Liver (tissue), 9 donors: ENCODE data around the gene SMYD4. TPM values are rescaled to one million over a fixed set of nuclear protein-coding genes. Genes with fewer than 3 reads are reported as not detected.
"Not testable (repeated sequence)": the region's sequence is repeated elsewhere in the genome, so short reads cannot be mapped to it uniquely, and the experiment has no call there.

ENCODE experiments used
- DNase-seq: peaks from one replicate; pipeline ENCODE4 v3.0.0-alpha.2; 2017; ENCODE audit warnings: low spot score
- H3K27ac ChIP-seq, 2 donors: one replicate each; pipeline ENCODE4 v1.7.0; 2013; ENCODE audit warnings: inconsistent platforms in 2 of 2, low read length in 2 of 2, control low read depth in 1 of 2, low read depth in 1 of 2, mild to moderate bottlenecking in 1 of 2
- H3K27me3 ChIP-seq, 4 donors: one replicate each; pipeline versions ENCODE4 v1.6.1 to v1.7.0; 2013; ENCODE audit warnings: low read length in 3 of 4, inconsistent platforms in 1 of 4, mild to moderate bottlenecking in 1 of 4, moderate library complexity in 1 of 4; ENCODE audit not compliant: control insufficient read depth in 4 of 4, insufficient read depth in 4 of 4
- H3K36me3 ChIP-seq, 4 donors: one replicate each; pipeline versions ENCODE4 v1.6.1 to v1.7.0; 2013; ENCODE audit warnings: low read length in 3 of 4, mild to moderate bottlenecking in 3 of 4, low read depth in 1 of 4, moderate library complexity in 1 of 4; ENCODE audit not compliant: control insufficient read depth in 4 of 4, insufficient read depth in 3 of 4
- H3K4me1 ChIP-seq, 4 donors: one replicate each; pipeline versions ENCODE4 v1.6.1 to v1.7.0; 2013; ENCODE audit warnings: low read length in 3 of 4, mild to moderate bottlenecking in 3 of 4, moderate library complexity in 1 of 4; ENCODE audit not compliant: control insufficient read depth in 4 of 4, insufficient read depth in 4 of 4
- H3K4me3 ChIP-seq, 3 donors: one replicate each; pipeline versions ENCODE4 v1.6.1 to v1.7.0; 2013; ENCODE audit warnings: low read length in 3 of 3, control low read depth in 1 of 3, low read depth in 1 of 3, mild to moderate bottlenecking in 1 of 3
- H3K9ac ChIP-seq, 2 donors: one replicate each; pipeline ENCODE4 v1.7.0; 2013; ENCODE audit warnings: low read length in 2 of 2, mild to moderate bottlenecking in 2 of 2, moderate library complexity in 2 of 2, control low read depth in 1 of 2, low read depth in 1 of 2
- H3K9me3 ChIP-seq, 4 donors: one replicate each; pipeline versions ENCODE4 v1.6.1 to v1.7.0; 2013; ENCODE audit warnings: low read length in 3 of 4; ENCODE audit not compliant: control insufficient read depth in 4 of 4
- EGR1 ChIP-seq, 2 donors: IDR thresholded peaks; 2 replicates each; pipeline ENCODE4 v1.6.1; 2016 to 2018; ENCODE audit warnings: antibody characterized with exemption in 2 of 2, low read depth in 2 of 2
- FOXA1 ChIP-seq: IDR thresholded peaks from 2 replicates; pipeline ENCODE4 v1.6.1; 2016; ENCODE audit warnings: antibody characterized with exemption
- FOXA2 ChIP-seq: IDR thresholded peaks from 2 replicates; pipeline ENCODE4 v1.6.1; 2016; ENCODE audit warnings: antibody characterized with exemption
- GABPA ChIP-seq, 2 donors: IDR thresholded peaks in 1 of 2; conservative IDR thresholded peaks in 1 of 2; 2 replicates each; pipeline ENCODE4 v1.6.1; 2016; ENCODE audit warnings: antibody characterized with exemption in 2 of 2, mild to moderate bottlenecking in 1 of 2, moderate library complexity in 1 of 2
- HNF4A ChIP-seq, 2 donors: conservative IDR thresholded peaks; 2 replicates each; pipeline ENCODE4 v1.6.1; 2016; ENCODE audit warnings: antibody characterized with exemption in 2 of 2, mild to moderate bottlenecking in 2 of 2
- HNF4G ChIP-seq: IDR thresholded peaks from 2 replicates; pipeline ENCODE4 v1.6.1; 2016; ENCODE audit warnings: antibody characterized with exemption
- JUND ChIP-seq, 2 donors: IDR thresholded peaks; 2 replicates each; pipeline ENCODE4 v1.6.1; 2016; ENCODE audit warnings: antibody characterized with exemption in 2 of 2
- NR2F2 ChIP-seq: IDR thresholded peaks from 2 replicates; pipeline ENCODE4 v1.6.1; 2016; ENCODE audit warnings: antibody characterized with exemption
- RAD21 ChIP-seq, 2 donors: IDR thresholded peaks; 2 replicates each; pipeline ENCODE4 v1.6.1; 2016; ENCODE audit warnings: antibody characterized with exemption in 2 of 2, mild to moderate bottlenecking in 2 of 2
- RXRA ChIP-seq, 2 donors: IDR thresholded peaks; 2 replicates each; pipeline ENCODE4 v1.6.1; 2017 to 2018; ENCODE audit warnings: antibody characterized with exemption in 2 of 2, mild to moderate bottlenecking in 1 of 2
- SP1 ChIP-seq: IDR thresholded peaks from 2 replicates; pipeline ENCODE4 v1.6.1; 2018; ENCODE audit warnings: antibody characterized with exemption, mild to moderate bottlenecking
- TAF1 ChIP-seq: conservative IDR thresholded peaks from 2 replicates; pipeline ENCODE4 v1.6.1; 2016; ENCODE audit warnings: antibody characterized with exemption, mild to moderate bottlenecking
- YY1 ChIP-seq: IDR thresholded peaks from 2 replicates; pipeline ENCODE4 v1.6.1; 2016; ENCODE audit warnings: antibody characterized with exemption, mild to moderate bottlenecking
- WGBS: extraction: QIAGEN DNeasy Blood & Tissue Kit; methylation state at CpG from one replicate; pipeline ENCODE4 v1.1.7; 2013; 5-methylcytosine and 5-hydroxymethylcytosine counted together
- polyA plus RNA-seq, 2 donors: library from polyadenylated mRNA; stranded (reverse) in 1 of 2; unstranded in 1 of 2; fragments of 200-250 nt in 1 of 2; fragments of >200 nt in 1 of 2; fragmentation: Nextera tagmentation in 1 of 2; extraction: Ambion mirVana in 1 of 2; gene quantifications; one replicate each; pipeline versions ENCODE4 v1.2.1 to v1.2.3, GENCODE V29; 2013 to 2015
- total RNA-seq, 2 donors: library from RNA; depleted of rRNA; stranded (reverse); fragments of >200 nt; gene quantifications; one replicate each; pipeline ENCODE4 v1.2.3, GENCODE V29; 2014
- TF ChIP-seq, protein P1 (sequence below): IDR thresholded peaks from 2 replicates; pipeline ENCODE4 v1.6.1; 2016; ENCODE audit warnings: antibody characterized with exemption
- TF ChIP-seq, protein P2 (sequence below): IDR thresholded peaks from 2 replicates; pipeline ENCODE4 v1.6.1; 2016; ENCODE audit warnings: antibody characterized with exemption
- TF ChIP-seq, protein P3 (sequence below): IDR thresholded peaks from 2 replicates; pipeline ENCODE4 v1.6.1; 2016; ENCODE audit warnings: antibody characterized with exemption
- TF ChIP-seq, protein P4 (sequence below): IDR thresholded peaks from 2 replicates; pipeline ENCODE4 v1.6.1; 2016; ENCODE audit warnings: antibody characterized with exemption, mild to moderate bottlenecking
- TF ChIP-seq, protein P5 (sequence below): fragments of 150-350 bp; IDR thresholded peaks from 2 replicates; pipeline ENCODE4 v1.5.1; 2017; ENCODE audit warnings: improper control_type of control experiment, low read depth, low read length; ENCODE audit not compliant: missing input control
- donor health status: healthy.
- donor health status: healthy.
- donor health status: healthy.
- donor health status: healthy.
- donor health status: healthy.

Gene SMYD4
- total and polyA plus RNA-seq, 4 donors, result 2.2 to 9.5 (median 5.2) TPM

DNA sequence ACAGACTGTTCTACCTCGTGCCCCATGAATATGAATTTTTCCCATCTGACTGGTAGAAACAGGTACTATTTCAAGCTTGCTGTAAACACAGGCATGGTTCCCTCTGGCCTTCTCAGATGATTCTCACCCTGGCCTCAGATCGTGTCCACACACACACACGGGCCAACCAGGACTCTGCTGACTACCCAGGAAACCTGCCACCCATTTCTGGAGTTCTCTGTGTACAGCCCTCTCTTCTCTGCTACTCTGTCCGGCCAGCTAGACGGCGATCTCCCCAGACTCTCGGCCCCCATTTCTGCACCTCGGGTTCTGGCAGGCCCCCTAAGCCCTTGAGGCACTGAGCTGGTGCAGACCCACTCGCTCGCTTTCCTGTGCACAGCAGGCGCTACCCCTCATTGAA lies 31.3 kb upstream of the SMYD4 start:
- H3K9me3 ChIP-seq, result no peaks in the 10 kb centered on the region
- TF ChIP-seq GABPA (IDR thresholded peaks at IDR 0.05 in 1 of 2, conservative IDR thresholded peaks at IDR 0.05 in 1 of 2) (no peak), FOXA2 (no peak), HNF4G (no peak), FOXA1 (no peak), YY1 (no peak), EGR1 (IDR thresholded peaks at IDR 0.05; ENCODE audit: low read depth in 2 of 2) (no peak), RXRA (IDR thresholded peaks at IDR 0.05) (no peak), SP1 (no peak), JUND (IDR thresholded peaks at IDR 0.05) (no peak), TAF1 (no peak), NR2F2 (no peak), RAD21 (IDR thresholded peaks at IDR 0.05) (no peak), HNF4A (conservative IDR thresholded peaks at IDR 0.05) (no peak)
- TF ChIP-seq, protein P1, sequence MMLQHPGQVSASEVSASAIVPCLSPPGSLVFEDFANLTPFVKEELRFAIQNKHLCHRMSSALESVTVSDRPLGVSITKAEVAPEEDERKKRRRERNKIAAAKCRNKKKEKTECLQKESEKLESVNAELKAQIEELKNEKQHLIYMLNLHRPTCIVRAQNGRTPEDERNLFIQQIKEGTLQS, result no peak
- TF ChIP-seq, protein P2, sequence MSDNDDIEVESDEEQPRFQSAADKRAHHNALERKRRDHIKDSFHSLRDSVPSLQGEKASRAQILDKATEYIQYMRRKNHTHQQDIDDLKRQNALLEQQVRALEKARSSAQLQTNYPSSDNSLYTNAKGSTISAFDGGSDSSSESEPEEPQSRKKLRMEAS, result no peak
- TF ChIP-seq, protein P3, sequence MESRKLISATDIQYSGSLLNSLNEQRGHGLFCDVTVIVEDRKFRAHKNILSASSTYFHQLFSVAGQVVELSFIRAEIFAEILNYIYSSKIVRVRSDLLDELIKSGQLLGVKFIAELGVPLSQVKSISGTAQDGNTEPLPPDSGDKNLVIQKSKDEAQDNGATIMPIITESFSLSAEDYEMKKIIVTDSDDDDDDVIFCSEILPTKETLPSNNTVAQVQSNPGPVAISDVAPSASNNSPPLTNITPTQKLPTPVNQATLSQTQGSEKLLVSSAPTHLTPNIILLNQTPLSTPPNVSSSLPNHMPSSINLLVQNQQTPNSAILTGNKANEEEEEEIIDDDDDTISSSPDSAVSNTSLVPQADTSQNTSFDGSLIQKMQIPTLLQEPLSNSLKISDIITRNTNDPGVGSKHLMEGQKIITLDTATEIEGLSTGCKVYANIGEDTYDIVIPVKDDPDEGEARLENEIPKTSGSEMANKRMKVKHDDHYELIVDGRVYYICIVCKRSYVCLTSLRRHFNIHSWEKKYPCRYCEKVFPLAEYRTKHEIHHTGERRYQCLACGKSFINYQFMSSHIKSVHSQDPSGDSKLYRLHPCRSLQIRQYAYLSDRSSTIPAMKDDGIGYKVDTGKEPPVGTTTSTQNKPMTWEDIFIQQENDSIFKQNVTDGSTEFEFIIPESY, result no peak
- TF ChIP-seq, protein P4, sequence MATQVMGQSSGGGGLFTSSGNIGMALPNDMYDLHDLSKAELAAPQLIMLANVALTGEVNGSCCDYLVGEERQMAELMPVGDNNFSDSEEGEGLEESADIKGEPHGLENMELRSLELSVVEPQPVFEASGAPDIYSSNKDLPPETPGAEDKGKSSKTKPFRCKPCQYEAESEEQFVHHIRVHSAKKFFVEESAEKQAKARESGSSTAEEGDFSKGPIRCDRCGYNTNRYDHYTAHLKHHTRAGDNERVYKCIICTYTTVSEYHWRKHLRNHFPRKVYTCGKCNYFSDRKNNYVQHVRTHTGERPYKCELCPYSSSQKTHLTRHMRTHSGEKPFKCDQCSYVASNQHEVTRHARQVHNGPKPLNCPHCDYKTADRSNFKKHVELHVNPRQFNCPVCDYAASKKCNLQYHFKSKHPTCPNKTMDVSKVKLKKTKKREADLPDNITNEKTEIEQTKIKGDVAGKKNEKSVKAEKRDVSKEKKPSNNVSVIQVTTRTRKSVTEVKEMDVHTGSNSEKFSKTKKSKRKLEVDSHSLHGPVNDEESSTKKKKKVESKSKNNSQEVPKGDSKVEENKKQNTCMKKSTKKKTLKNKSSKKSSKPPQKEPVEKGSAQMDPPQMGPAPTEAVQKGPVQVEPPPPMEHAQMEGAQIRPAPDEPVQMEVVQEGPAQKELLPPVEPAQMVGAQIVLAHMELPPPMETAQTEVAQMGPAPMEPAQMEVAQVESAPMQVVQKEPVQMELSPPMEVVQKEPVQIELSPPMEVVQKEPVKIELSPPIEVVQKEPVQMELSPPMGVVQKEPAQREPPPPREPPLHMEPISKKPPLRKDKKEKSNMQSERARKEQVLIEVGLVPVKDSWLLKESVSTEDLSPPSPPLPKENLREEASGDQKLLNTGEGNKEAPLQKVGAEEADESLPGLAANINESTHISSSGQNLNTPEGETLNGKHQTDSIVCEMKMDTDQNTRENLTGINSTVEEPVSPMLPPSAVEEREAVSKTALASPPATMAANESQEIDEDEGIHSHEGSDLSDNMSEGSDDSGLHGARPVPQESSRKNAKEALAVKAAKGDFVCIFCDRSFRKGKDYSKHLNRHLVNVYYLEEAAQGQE, result no peak
- TF ChIP-seq, protein P5, sequence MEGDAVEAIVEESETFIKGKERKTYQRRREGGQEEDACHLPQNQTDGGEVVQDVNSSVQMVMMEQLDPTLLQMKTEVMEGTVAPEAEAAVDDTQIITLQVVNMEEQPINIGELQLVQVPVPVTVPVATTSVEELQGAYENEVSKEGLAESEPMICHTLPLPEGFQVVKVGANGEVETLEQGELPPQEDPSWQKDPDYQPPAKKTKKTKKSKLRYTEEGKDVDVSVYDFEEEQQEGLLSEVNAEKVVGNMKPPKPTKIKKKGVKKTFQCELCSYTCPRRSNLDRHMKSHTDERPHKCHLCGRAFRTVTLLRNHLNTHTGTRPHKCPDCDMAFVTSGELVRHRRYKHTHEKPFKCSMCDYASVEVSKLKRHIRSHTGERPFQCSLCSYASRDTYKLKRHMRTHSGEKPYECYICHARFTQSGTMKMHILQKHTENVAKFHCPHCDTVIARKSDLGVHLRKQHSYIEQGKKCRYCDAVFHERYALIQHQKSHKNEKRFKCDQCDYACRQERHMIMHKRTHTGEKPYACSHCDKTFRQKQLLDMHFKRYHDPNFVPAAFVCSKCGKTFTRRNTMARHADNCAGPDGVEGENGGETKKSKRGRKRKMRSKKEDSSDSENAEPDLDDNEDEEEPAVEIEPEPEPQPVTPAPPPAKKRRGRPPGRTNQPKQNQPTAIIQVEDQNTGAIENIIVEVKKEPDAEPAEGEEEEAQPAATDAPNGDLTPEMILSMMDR, result no peak
- H3K4me3 ChIP-seq, result no peak overlapping the region
- no peak for DNase-seq
- no peaks in the 10 kb centered on the region for H3K4me1 ChIP-seq
- peaks cover 2 to 11% (median 7%) of the 10 kb centered on the region in 4 donors for H3K36me3 ChIP-seq
- no peaks in the 10 kb centered on the region for H3K27me3 ChIP-seq
- WGBS, result 92% methylated on average over 11 of the region's 11 CpGs
- H3K27ac ChIP-seq, result no peak overlapping the region
- H3K9ac ChIP-seq, result no peak overlapping the region

DNA sequence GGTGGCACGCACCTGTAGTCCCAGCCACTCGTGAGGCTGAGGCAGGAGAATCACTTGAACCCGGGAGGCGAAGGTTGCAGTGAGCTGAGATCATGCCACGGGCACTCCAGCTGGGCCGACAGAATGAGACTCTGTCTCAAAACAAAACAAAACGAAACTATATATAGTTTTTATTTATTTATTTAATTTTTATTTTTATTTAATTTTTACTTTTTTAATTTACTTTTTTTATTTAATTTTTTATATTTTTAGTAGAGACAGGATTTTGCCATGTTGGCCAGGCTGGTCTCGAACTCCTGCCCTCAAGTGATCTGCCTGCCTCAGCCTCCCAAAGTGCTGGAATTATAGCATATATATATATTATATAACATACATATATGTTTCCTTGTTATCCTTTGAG lies 26.8 kb upstream of the SMYD4 start:
- not testable (repeated sequence) for H3K27ac ChIP-seq, DNase-seq, H3K9me3 ChIP-seq, H3K4me1 ChIP-seq, H3K27me3 ChIP-seq, H3K9ac ChIP-seq, H3K4me3 ChIP-seq
- 96% methylated on average over 8 of the region's 8 CpGs for WGBS
- H3K36me3 ChIP-seq, result peaks cover 2 to 26% (median 20%) of the 10 kb centered on the region in 4 donors
